NCI-H2227 (cell line): ENCODE results near the gene UBE2I.

Source experiments
- DNase-seq: peaks from one replicate; lab custom pipeline; 2025; ENCODE audit not compliant: unreplicated experiment; lab: John Stamatoyannopoulos, UW

UBE2I gene

DNA sequence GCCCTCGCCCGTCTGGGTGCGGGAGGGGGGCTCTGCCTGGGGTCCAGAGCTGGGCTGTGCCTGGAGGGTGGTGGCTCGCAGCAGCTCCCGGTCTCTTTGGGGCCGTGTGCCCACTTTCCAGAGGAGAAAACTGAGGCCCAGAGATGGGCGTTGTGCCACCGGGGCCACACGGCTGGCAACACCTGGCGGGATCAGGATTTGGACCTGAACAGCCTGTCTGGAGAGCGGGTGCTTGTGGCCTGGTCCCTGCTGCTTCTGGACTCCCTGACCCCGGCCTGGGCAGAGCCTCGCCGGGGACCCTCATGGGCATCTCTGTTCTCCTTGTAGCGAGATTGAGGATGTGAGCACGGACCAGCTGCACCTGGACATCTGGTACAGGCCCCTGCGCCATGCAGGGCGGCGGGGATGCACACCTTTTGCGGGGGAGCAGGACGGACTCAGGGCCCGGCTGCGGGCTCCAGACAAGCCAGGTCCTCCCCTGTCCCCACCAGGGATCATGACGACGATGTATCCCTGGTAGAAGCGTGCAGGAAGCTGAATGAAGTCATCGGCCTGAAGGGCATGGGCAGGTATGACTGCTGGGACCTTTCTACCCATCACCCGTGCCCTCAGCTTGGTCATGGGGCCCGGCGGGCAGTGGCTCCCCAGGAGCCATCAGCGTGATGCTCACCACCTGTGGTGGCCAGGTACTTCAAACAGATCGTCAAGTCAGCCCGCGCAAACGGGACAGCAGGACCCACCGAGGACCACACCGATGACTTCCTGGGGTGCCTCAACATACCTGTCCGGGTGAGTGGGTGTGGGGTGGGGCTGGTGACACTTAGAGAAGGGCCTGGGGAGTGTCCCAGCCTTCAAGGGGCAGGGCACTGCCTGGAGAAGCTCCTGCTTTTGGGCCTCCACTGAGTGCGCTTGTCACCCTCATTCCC lies 32.3 kb downstream of the UBE2I start:
- DNase-seq = no peak

GRCh38 chr16:1342526-1343427 lies 33.3 kb downstream of the UBE2I start:
- DNase-seq = peak; percentile 98

DNA sequence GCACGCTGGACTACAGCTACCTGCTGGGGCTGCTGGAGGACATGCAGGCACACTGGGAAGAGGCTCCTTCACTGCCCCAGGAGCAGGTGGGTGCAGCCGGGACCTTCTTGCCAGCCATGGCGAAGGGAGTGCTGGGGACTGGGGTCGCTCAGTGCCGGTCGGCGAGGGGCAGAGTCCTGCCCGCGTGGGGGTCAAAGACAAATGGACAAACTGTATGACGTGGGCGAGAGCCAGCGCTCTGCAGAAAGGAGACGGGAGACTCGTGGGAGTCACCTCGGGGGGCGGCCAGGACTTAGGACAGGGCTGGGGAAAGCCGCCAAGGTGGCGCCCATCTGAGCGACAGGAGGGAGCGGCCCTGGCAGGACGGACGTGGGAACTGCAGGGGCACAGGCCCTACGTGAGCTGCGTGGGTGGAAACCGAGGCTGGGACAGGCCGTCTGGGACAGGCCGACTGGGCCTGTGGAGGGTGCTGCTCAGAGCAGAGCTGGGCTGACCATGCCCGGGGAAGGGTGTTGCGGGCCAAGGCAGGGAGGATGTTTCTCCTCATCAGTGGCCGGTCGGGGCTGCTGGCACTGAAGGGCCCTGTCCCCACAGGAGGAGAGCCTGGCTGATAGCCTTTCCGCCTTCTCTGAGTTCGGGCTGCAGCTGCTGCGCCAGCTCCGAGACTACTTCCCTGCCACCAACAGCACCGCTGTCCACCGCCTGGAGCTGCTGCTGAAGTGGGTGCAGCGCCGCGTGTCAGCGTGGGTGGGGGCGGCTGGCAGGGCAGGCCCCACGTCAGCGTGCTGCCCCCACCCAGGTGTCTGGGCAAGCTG lies 34.2 kb downstream of the UBE2I start:
- DNase-seq = no peak

DNA sequence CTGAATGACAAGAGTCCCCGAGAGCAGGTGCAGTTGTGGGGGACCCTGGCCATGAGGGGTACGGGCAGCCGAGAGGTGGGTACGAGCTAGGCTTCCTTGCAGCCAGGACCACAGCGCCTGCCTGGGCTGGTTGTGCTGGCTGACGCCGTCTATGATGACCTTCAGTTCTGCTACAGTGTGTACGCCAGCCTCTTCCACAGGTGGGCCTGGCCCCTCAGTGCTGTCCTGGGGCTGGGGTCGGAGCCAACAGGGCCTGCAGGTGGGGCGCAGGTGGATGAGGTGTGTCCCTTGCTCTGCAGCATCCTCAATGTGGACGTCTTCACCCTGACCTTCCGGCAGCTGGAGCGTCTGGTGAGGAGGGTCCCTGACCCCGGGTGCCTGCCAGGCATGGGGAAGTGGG lies 35.1 kb downstream of the UBE2I start:
- no peak for DNase-seq

DNA sequence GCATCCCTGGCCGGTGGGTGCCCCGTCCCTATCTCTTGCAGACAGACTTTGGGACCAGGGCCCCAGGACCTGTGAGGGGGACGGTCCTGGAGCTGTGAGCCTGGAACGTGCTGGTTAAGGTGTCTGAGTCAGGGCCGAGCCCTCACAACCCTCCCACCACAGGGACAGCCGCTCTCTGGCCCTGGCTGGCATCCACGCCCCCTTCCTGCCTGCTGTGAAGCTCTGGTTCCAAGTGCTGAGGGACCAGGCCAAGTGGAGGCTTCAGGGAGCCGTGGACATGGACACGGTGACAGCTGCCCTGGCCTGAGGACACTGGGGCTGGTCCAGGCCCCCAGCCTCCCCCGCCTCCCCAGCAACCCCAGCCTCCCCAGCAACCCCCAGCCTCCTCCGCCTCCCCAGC lies 35.7 kb downstream of the UBE2I start:
- DNase-seq = no peak

DNA sequence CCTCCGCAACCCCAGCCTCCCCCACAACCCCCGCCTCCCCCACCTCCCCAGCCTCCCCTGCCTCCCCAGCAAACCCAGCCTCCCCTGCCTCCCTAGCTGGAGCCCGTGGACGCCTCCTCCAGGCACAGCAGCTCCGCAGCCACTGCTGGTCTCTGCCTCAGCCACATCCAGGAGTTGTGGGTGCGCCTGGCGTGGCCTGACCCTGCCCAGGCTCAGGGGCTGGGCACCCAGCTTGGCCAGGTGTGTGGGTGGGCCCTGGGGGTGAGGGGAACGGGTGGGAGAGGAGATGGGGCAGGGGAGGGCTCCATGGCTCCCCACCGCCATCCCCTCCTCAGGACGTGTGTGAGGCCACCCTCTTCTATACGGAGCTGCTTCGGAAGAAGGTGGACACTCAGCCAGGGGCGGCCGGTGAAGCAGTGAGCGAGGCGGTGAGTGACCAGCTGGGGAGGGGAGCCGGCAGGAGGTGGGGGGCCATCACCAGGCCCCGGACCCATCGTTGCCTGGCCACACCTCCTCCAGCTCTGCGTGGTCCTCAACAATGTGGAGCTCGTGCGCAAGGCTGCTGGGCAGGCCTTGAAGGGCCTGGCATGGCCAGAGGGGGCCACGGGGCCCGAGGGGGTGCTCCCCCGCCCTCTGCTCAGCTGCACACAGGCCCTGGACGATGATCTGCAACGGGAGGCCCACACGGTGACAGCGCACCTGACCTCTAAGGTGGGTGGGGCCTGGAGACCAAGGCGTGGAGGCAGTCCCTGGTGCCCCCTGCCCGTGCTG lies 36.4 kb downstream of the UBE2I start:
- no peak for DNase-seq

DNA sequence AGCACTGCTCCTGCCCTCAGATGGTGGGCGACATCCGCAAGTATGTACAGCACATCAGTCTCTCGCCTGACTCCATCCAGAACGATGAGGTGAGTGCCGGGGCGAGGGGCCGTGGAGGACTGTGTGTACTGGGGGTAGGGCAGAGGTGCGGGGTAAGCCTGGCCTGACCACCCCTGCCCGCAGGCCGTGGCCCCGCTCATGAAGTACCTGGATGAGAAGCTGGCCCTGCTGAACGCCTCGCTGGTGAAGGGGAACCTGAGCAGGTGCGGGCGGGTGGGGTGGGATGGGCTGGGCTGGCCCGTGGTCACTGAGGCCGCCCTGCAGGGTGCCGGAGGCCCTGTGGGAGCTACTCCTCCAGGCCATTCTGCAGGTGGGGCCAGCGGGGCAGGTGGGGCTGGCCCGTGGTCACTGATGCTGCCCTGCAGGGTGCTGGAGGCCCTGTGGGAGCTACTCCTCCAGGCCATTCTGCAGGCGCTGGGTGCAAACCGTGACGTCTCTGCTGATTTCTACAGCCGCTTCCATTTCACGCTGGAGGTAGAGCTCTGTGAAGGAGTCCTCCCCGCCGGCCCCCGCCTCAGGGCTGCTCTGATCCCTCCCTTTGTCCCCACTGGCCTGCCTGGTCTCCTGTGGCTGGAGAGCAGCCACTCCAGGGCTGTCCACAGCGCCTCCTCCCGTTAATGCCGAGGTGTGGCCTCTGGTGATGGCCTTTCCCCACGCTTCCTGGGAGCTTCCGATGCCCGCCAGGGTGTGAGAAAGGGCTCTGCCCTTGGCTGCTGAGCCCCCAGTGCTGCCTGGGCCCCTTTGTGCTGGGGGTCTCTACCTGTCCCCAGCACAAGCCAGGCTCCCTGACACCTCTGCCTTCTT lies 37.2 kb downstream of the UBE2I start:
- DNase-seq = no peak

- no peak for DNase-seq
Measured at GRCh38 chr16:1347286-1347855, 37.9 kb downstream of the UBE2I start.

GRCh38 chr16:1347962-1348361 lies 38.5 kb downstream of the UBE2I start:
- DNase-seq = no peak

DNA sequence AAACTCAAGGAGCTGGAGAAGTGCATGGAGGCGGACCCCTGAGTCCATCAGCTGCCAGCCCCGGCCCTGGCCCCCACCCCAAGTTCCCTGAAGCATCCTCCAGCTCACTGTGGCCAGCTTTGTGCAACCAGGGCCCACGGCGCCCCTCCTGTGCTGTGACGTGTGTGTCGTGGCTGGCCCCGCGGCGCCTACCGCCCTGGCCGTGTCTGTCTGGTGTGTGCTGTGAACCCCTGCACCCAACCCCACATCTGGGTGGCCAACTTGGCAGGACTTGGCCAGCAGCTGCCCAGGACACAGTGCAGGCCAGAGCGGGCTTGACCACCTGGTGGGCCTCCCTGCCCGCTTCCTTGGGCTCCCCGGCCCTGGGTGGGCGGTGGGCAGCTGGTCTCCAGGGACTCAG lies 39.0 kb downstream of the UBE2I start:
- DNase-seq = no peak

- no peak for DNase-seq
Measured at GRCh38 chr16:1348926-1349325, 39.5 kb downstream of the UBE2I start.

- no peak for DNase-seq
Measured at GRCh38 chr16:1349351-1349750, 39.9 kb downstream of the UBE2I start.

GRCh38 chr16:1349951-1350350 lies 40.5 kb downstream of the UBE2I start:
- no peak for DNase-seq

DNA sequence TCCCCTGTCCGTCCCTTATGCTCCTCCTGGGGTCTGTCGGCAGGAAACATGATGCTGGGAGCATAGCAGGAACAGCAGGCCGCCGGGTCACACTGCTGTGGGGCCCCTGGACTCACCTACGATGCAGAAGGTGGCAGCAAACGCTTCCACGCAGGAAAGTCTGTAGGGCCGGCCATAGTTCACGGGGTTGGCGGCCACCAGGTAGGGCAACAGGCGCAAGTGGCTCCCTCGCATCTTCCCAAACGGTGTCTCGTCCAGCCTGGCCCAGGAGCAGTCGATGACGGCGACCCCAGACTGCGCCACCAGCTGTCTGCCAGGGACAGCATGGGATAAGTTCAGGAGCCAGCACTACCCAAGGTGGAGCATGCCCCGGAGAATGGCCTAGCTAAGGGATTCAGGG lies 41.3 kb downstream of the UBE2I start:
- DNase-seq = no peak

- no peak for DNase-seq
Measured at GRCh38 chr16:1351215-1351581, 41.8 kb downstream of the UBE2I start.

DNA sequence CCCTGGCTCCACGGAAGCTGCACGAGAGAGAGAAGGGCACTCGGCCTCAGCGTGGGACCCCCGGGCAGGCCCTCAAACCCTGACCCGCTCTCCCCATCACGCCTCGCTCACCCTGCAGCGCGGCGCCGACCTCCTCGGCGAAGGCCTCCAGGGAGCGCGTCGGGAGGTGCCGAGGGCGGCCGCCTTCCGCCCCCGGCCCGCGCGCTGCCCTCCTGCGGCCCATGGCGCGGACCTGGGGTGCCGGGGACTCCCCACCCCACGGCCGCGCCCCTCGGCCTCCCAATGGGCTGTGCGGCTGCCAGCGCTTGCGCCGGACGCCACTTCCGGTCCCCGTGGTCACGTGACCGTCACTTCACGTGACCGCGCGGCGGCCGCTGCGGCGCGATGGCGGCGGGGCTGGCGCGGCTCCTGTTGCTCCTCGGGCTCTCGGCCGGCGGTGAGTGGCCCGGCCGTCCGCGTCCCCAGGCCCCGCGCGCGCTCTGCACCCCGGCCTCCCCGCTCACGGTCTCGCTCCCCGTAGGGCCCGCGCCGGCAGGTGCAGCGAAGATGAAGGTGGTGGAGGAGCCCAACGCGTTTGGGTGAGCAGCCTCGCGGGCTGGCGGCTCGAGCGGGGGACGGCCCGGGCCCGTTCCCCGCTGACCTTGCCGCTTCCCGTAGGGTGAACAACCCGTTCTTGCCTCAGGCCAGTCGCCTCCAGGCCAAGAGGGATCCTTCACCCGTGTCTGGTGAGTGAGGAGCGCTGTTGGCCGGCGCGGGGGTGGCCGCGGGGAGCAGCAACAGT lies 42.3 kb downstream of the UBE2I start, which contains the start of the genes GNPTG and TSR3:
Gene GNPTG (plus strand): TSS at position 350 of the 781 bp plus-strand sequence. CDS start 35 bp downstream, at position 385.
Gene TSR3 (minus strand): TSS at position 297 of the 781 bp plus-strand sequence. CDS start 74 bp downstream, at position 223.
- DNase-seq = peak; percentile 96

GRCh38 chr16:1354815-1355540 lies 45.5 kb downstream of the UBE2I start:
- no peak for DNase-seq
